NCI-H187 treated with DMSO at 0.1 percent for 48 hours (cell line): ENCODE results near the gene XRN1.
"Not testable (repeated sequence)": the region's sequence is repeated elsewhere in the genome, so short reads cannot be mapped to it uniquely, and the experiment has no call there.

ENCODE experiments used
- DNase-seq: peaks from one replicate; lab custom pipeline; 2025; lab: John Stamatoyannopoulos, UW

Gene XRN1

DNA sequence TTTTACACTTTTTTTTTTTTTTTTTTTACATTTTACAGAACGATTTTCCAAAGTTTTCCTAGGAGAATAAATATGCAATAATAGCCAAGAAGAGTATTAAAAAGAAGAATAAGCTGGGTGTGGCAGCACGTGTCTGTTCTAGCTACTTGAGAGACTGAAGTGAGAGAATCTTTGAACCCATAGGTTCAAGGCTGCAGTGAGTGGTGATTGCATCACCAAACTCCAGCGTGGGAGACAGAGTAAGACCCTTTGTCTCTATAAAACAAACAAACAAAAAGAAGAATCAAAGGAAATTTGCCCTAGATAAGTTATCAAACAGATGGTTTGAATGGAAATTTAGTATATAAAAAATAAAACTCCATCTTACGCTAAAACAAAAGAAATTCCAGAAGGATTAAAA, 13.3 kb downstream of the XRN1 start:
- DNase-seq, result no peak

- DNase-seq, result no peak
Measured at GRCh38 chr3:142433110-142433509, 14.7 kb downstream of the XRN1 start.

DNA sequence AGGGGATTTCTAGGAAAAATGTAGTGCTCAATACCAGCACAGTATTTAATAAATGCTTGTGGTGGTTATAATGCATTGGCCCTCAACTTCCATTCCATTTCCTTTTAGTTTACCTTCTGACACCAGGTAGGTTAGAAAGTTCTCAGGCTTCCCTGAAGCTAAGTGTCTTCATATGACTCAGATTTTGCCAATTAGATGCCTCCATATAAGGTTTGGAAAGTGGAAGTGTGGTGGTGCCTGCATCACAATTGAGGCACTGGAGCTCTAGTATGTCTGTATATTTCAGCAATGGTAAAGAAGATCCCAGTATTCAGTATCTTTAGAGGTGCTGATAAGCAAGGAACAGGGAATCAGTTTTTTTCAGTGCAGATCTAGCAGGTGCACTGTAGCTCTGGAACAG, 18.3 kb downstream of the XRN1 start:
- no peak for DNase-seq

GRCh38 chr3:142424754-142425153, 23.1 kb downstream of the XRN1 start:
- no peak for DNase-seq

- DNase-seq, result no peak
Measured at GRCh38 chr3:142418926-142419592, 28.8 kb downstream of the XRN1 start.

DNA sequence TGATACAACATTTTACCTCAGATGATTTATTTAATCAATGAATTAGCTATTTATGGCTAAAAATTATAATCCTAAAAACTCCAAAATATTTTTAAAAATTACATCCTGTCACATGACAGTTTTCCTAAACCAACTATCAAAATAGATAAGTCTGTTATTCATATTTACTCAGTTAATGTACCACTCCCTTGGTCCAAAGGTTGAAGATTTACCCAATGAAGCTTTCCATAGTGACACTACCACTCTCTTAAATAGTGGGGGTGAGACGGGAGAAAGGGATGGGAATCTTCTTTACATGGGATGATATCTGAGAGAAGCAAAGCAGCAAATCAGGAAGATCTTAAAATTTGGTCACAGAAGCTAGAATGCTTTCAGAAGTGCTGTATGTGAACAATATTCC, 30.5 kb downstream of the XRN1 start:
- DNase-seq, result no peak

- not testable (repeated sequence) for DNase-seq
Measured at GRCh38 chr3:142400537-142400936, 47.3 kb downstream of the XRN1 start.

- no peak for DNase-seq
Measured at GRCh38 chr3:142394921-142395622, 52.8 kb downstream of the XRN1 start.

DNA sequence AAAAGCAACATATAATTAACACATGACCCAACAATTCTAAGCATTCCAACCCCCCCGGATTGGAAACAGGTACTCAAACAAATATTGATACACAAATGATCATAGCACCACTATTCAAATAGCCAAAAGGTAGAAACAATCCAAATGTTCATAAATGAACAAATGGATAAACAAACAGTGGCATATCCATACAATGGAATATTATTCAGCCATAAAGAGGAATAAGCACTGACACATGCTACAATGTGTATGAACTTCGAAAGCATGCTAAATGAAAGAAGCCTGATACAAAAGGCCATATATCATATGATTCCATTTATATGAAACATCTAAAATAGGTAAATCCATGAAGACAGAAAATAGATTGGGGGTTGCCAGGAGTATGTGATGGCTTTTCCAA, 62.8 kb downstream of the XRN1 start:
- no peak for DNase-seq

DNA sequence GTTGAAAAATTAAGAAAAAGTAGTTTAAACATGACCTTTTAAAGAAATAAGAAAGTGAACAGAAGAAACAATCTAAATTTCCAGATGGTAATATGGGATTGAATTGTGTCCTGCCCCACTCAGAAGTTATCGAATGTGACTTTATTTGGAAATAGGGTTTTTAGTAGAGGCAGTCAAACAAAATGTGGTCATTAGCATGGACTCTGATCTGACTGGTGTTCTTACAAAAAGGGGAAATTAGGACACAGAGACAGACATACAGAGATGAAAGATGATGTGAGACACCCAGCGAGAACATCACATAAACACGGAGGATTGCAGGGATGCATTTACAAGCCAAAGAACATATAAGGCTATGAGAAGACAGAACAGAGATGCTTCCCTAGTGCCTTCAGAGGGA, 73.2 kb downstream of the XRN1 start:
- DNase-seq, result no peak

GRCh38 chr3:142369576-142369975, 78.3 kb downstream of the XRN1 start:
- DNase-seq, result not testable (repeated sequence)

DNA sequence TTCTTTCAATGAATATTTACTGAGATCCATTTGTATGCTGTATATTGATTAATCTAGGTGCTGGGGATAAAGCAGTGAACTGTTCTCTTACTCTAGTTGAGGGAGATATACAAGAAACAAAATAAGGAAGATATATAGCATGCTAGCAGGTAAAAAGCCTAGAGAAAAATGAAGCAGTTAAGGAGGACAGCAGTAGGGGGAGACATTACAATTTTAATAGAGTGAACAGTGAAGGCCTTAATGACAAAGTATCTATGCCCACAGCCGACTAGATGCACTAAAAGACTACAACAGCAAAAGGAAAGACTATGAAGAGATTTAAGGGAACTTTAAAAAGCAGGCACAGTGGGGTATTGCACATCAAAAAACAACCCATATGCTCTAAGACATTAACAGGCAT, 81.4 kb downstream of the XRN1 start:
- DNase-seq, result no peak

DNA sequence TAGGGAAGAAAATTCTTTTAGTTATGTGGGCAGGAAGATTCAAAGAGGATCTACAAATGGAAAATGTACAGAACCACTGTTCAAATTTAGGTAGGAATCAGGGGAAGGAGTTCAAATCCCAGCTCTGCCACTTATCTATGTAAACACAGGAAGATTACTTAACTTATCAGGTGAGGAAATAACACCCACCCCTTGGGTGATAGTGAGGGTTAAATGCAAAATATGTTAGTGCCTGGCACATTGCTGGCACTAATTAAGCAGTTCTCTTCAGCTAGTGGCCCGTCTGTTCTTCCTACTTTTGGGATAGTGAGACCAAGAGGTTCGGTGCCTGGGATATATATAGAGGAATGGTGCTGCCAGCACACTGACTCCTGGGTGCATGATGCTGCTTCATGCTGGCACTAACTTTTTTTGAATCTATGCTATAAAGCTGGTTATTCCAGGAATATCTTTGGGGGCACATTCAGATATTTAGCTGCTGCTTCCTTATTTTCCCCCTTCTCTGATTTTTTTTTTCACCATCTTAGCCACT, 83.8 kb downstream of the XRN1 start:
- DNase-seq, result no peak

GRCh38 chr3:142363433-142363832, 84.4 kb downstream of the XRN1 start:
- not testable (repeated sequence) for DNase-seq

GRCh38 chr3:142359367-142359766, 88.5 kb downstream of the XRN1 start:
- DNase-seq, result no peak

GRCh38 chr3:142356818-142357217, 91.0 kb downstream of the XRN1 start:
- DNase-seq, result no peak

DNA sequence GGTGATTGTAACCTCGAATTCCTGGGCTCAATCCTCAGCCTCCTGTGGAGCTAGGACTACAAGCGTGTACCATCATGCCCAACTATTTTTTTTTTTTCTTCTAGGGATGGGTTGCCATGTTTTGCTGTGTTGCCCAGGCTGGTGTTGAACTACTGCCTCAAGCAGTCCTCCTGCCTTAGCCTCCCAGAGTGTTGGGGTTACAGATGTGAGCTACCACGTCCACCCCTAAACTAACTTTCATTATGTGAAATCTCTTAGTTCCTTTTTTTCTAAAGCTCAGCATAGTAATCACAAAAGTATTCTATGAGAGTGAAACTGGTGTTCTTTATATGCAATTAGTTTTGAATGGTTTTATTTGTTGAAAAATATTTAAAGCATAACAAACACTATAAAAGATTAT, 92.1 kb downstream of the XRN1 start:
- DNase-seq, result no peak

DNA sequence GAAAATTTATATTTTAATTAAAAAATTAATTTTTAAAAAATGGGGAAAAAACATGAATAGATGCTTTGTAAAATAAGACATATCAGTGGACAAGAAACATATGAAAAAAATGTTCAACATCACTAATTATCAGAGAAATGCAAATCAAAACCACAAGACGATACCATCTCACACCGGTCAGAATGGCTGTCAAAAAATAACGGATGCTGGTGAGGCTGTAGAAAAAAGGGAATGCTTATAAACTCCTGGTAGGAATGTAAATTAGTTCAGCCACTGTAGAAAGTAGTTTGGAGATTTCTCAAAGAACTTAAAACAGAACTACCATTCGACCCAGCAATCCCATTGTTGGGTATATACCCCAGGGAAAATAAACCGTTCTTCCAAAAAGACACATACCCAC, 93.8 kb downstream of the XRN1 start:
- DNase-seq, result no peak

GRCh38 chr3:142353571-142353970, 94.3 kb downstream of the XRN1 start:
- no peak for DNase-seq

- not testable (repeated sequence) for DNase-seq
Measured at GRCh38 chr3:142352698-142353097, 95.1 kb downstream of the XRN1 start.

- no peak for DNase-seq
Measured at GRCh38 chr3:142348460-142348859, 99.4 kb downstream of the XRN1 start.

- no peak for DNase-seq
Measured at GRCh38 chr3:142337994-142338393, 109.8 kb downstream of the XRN1 start.

DNA sequence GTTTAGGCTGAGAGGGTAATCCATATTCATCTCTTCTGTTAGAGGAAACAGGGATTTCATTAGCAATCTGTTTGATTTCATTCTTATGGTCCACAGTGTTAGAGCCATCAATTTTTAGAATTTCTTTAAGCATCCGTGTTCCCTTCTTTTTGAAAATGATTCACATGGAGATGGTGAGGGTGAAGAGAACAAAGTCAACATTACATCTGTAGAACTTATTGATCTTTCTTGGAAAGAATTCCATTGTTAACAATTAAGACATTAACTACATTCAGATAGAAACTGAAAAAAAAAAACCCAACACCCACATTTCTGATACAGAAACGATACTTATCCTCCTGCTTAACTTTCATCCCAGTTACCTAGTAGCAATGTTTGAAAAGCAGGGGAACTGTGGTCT, 115.4 kb downstream of the XRN1 start:
- DNase-seq, result no peak
